Neural cell (in vitro differentiated cells): Measurements from ENCODE around the gene SUFU. TPM values are rescaled to one million over a fixed set of nuclear protein-coding genes. Genes with fewer than 3 reads are reported as not detected.

Experiments
- H2AFZ ChIP-seq: fragments of 200-600, 300-800 bp; sonication (generic), shearing (Covaris generic); 2 replicates; pipeline ENCODE4 v1.6.0; 2014; ENCODE audit warnings: low read depth, mild to moderate bottlenecking, antibody characterized with exemption, low read length, moderate library complexity
- H3F3A ChIP-seq: fragments of 200-600 bp; shearing (Covaris generic); 2 replicates; pipeline ENCODE4 v1.6.1; 2016; ENCODE audit warnings: mild to moderate bottlenecking, moderate library complexity, mixed read lengths, antibody characterized with exemption, low read length; ENCODE audit not compliant: insufficient read depth, poor library complexity, severe bottlenecking
- H3K27ac ChIP-seq: fragments of 200-600, 300-800 bp; sonication (generic), shearing (Covaris generic); 2 replicates; pipeline ENCODE4 v1.5.1; 2014; ENCODE audit warnings: mild to moderate bottlenecking, low read length, moderate library complexity
- H3K27me3 ChIP-seq: fragments of 300-800, 200-600 bp; sonication (generic), shearing (Covaris generic); 2 replicates; pipeline ENCODE4 v1.6.0; 2014; ENCODE audit warnings: mild to moderate bottlenecking, low read depth, low read length, moderate library complexity; ENCODE audit not compliant: insufficient read depth
- H3K36me3 ChIP-seq: fragments of 300-800, 200-600 bp; sonication (generic), shearing (Covaris generic); 2 replicates; pipeline ENCODE4 v1.5.1; 2014; ENCODE audit warnings: mild to moderate bottlenecking, antibody characterized with exemption, low read length, moderate library complexity; ENCODE audit not compliant: insufficient read depth
- H3K4me2 ChIP-seq: fragments of 300-800, 200-600 bp; sonication (generic), shearing (Covaris generic); 2 replicates; pipeline ENCODE4 v1.6.0; 2014; ENCODE audit warnings: mild to moderate bottlenecking, low read length
- H3K4me3 ChIP-seq: fragments of 300-800, 200-600 bp; sonication (generic), shearing (Covaris generic); 2 replicates; pipeline ENCODE4 v1.5.1; 2014; ENCODE audit warnings: mild to moderate bottlenecking, low read length, moderate library complexity
- H3K79me2 ChIP-seq: fragments of 200-600 bp; shearing (Covaris generic); replicated peaks from 2 replicates; pipeline ENCODE4 v1.6.0; 2014; ENCODE audit warnings: mild to moderate bottlenecking, low read length, moderate library complexity; ENCODE audit not compliant: insufficient read depth
- H3K9ac ChIP-seq: fragments of 300-800, 200-600 bp; sonication (generic), shearing (Covaris generic); 2 replicates; pipeline ENCODE4 v1.6.1; 2016; ENCODE audit warnings: mild to moderate bottlenecking, low read length, mixed read lengths
- H3K9me2 ChIP-seq: fragments of 200-600 bp; shearing (Covaris generic); 2 replicates; pipeline ENCODE4 v1.6.1; 2016; ENCODE audit warnings: mild to moderate bottlenecking, low read length, mixed read lengths; ENCODE audit not compliant: insufficient read depth
- H3K9me3 ChIP-seq: fragments of 200-600, 300-800 bp; sonication (generic), shearing (Covaris generic); 2 replicates; pipeline ENCODE4 v1.6.1; 2016; ENCODE audit warnings: mild to moderate bottlenecking, mixed run types, low read length, moderate library complexity, mixed read lengths
- H4K20me1 ChIP-seq: fragments of 200-600 bp; shearing (Covaris generic); 2 replicates; pipeline ENCODE4 v1.6.1; 2016; ENCODE audit warnings: mild to moderate bottlenecking, mixed run types; ENCODE audit not compliant: insufficient read depth
- EP300 ChIP-seq: fragments of 450-650 bp; conservative IDR thresholded peaks from 2 replicates; pipeline ENCODE4 v1.6.1; 2014; ENCODE audit warnings: antibody characterized with exemption, mild to moderate bottlenecking, moderate library complexity; ENCODE audit not compliant: poor library complexity, severe bottlenecking
- EZH2 ChIP-seq: fragments of 200-600, 300-800 bp; shearing (Covaris generic), sonication (generic); IDR thresholded peaks from 2 replicates; pipeline ENCODE4 v1.6.1; 2014; ENCODE audit warnings: antibody characterized with exemption, low read length, borderline replicate concordance, mild to moderate bottlenecking; ENCODE audit not compliant: insufficient read depth, poor library complexity, severe bottlenecking
- MXI1 ChIP-seq: fragments of 450-650 bp; conservative IDR thresholded peaks from 2 replicates; pipeline ENCODE4 v1.6.1; 2014; ENCODE audit warnings: antibody characterized with exemption, mild to moderate bottlenecking; ENCODE audit not compliant: poor library complexity, severe bottlenecking
- POLR2AphosphoS5 ChIP-seq: IDR thresholded peaks from 2 replicates; pipeline ENCODE4 v1.6.1; 2012
- RAD21 ChIP-seq: fragments of 450-650 bp; conservative IDR thresholded peaks from 2 replicates; pipeline ENCODE4 v1.6.1; 2014; ENCODE audit warnings: antibody characterized with exemption, mild to moderate bottlenecking, moderate library complexity
- SMC3 ChIP-seq: fragments of 450-650 bp; conservative IDR thresholded peaks from 2 replicates; pipeline ENCODE4 v1.6.1; 2014; ENCODE audit warnings: antibody characterized with exemption, mild to moderate bottlenecking, moderate library complexity; ENCODE audit not compliant: poor library complexity
- polyA plus RNA-seq: library from polyadenylated mRNA; depleted of rRNA; stranded (reverse); fragments of >200 nt; gene quantifications from 2 replicates; pipeline ENCODE4 v1.2.3, GENCODE V29; 2014
- TF ChIP-seq, protein P1 (sequence below): fragments of 450-650 bp; IDR thresholded peaks from 2 replicates; pipeline ENCODE4 v1.5.1; 2014; ENCODE audit warnings: antibody characterized with exemption, mild to moderate bottlenecking, moderate library complexity; ENCODE audit not compliant: poor library complexity, severe bottlenecking

SUFU gene
- polyA plus RNA-seq, 1 donor from 2014 or later = 4.8 TPM

DNA sequence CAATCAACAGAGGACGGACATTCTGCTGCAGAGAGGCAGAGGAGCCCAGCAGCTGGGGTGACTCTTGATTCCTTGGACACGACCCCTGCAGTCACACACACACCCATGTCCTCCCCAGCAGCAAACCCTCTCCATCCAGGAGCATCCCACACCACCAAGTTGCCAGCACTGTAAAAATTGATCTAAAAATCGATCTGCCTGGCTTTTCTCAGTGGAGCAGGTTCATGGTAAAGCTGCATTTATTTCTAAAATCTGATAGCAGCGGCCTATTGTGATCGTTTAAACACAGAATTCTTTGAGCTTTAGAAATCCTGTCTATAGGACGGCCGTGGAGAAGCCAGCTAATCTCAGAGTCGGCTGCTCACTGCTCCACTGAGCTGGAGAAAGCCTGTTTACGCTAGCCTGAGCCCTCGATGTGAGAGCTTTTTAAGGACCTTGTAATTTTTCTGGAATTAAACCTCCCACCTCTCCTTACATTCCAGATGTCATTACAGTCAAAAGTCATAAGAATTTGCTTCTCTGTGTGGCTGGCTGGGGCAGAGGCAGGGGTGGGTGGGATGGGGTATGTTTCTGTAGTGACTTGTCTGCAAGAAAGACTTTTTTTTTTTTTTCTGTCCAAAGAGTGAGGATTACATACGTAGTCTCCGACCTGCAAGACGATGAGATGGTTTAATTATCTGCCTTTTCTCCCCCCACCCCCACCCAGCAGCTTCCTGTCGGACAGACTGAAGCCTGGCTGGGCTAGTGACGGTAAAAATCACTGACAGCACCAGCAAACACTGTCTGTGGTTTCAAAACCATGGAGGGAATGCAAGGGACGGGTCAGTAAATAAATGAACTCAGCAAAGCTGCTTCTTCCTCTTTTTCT lies 172.1 kb downstream of the SUFU start:
- Histone ChIP-seq H3K9ac (peak overlapping the region; percentile 76), H3K9me2 (no peaks in the 10 kb centered on the region), H3K4me3 (peak overlapping the region; percentile 61), H4K20me1 (no peaks in the 10 kb centered on the region), H3K27ac (peak overlapping the region; percentile 95), H3K9me3 (no peaks in the 10 kb centered on the region), H3F3A (peaks cover 5% of the 10 kb centered on the region), H2AFZ (no peak overlapping the region), H3K4me2 (peak overlapping the region; percentile 81), H3K36me3 (peaks cover 5% of the 10 kb centered on the region), H3K79me2 (no peaks in the 10 kb centered on the region), H3K27me3 (no peaks in the 10 kb centered on the region)
- TF ChIP-seq POLR2AphosphoS5 (peak; percentile 17), EP300 (no peak), SMC3 (peak; percentile 3), MXI1 (no peak)

GRCh38 chr10:102676534-102677315 lies 173.0 kb downstream of the SUFU start:
- Histone ChIP-seq H3K36me3 (peaks cover 5% of the 10 kb centered on the region), H3K27me3 (no peaks in the 10 kb centered on the region), H3K79me2 (no peaks in the 10 kb centered on the region), H3K4me3 (peak overlapping the region; percentile 61), H3K9me3 (no peaks in the 10 kb centered on the region), H3K27ac (peak overlapping the region; percentile 95), H2AFZ (no peak overlapping the region), H3F3A (peaks cover 5% of the 10 kb centered on the region), H3K4me2 (peak overlapping the region; percentile 30), H3K9me2 (no peaks in the 10 kb centered on the region), H3K9ac (peak overlapping the region; percentile 76), H4K20me1 (no peaks in the 10 kb centered on the region)
- TF ChIP-seq, protein P1, sequence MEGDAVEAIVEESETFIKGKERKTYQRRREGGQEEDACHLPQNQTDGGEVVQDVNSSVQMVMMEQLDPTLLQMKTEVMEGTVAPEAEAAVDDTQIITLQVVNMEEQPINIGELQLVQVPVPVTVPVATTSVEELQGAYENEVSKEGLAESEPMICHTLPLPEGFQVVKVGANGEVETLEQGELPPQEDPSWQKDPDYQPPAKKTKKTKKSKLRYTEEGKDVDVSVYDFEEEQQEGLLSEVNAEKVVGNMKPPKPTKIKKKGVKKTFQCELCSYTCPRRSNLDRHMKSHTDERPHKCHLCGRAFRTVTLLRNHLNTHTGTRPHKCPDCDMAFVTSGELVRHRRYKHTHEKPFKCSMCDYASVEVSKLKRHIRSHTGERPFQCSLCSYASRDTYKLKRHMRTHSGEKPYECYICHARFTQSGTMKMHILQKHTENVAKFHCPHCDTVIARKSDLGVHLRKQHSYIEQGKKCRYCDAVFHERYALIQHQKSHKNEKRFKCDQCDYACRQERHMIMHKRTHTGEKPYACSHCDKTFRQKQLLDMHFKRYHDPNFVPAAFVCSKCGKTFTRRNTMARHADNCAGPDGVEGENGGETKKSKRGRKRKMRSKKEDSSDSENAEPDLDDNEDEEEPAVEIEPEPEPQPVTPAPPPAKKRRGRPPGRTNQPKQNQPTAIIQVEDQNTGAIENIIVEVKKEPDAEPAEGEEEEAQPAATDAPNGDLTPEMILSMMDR = no peak

DNA sequence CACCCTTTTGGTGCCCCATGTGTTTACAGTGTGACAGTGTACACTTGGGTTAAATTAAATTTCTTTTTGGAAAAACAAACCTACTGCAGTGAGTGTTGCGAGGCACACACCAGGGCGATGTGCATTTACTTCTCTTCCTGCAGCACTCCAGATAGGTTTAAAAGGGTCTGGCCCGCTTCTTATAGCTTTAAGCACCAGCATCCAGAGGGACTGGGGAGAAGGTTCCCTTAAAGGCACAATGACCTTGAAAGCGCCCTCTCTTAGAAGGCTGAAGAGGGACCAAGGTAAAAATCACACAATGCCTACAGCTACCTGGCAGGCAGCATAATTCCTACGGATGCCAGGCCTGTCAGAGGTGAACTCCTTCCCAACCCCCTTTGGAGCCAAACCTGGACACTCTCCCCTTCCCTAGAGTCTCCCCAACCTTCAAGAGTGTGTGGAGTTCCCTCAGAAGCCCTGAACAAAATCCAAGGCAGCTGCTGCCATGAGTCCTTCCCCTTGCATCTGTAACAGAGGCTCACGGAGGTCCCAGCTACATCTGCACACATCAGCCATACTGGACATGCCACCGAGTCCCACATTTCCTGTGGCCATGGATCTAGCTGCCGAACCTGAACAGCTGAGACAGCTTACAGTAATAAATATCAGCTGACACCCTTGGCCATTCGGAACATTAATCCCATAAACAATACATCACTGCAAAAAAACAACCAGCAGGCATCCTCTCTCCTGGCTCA lies 173.7 kb downstream of the SUFU start:
- Histone ChIP-seq H3K9ac (peak overlapping the region; percentile 76), H3K4me2 (no peak overlapping the region), H3K9me2 (no peaks in the 10 kb centered on the region), H3K36me3 (peaks cover 5% of the 10 kb centered on the region), H3K27ac (peak overlapping the region; percentile 14), H3K27me3 (no peaks in the 10 kb centered on the region), H3F3A (peaks cover 5% of the 10 kb centered on the region), H4K20me1 (no peaks in the 10 kb centered on the region), H2AFZ (no peak overlapping the region), H3K9me3 (no peaks in the 10 kb centered on the region), H3K4me3 (no peak overlapping the region), H3K79me2 (no peaks in the 10 kb centered on the region)
- TF ChIP-seq, protein P1 = no peak
- TF ChIP-seq EZH2 (no peak), EP300 (no peak), RAD21 (no peak)
